Nucleus accumbens (tissue), 56 donors: ENCODE results near the gene CST8.
"Not testable (repeated sequence)": the region's sequence is repeated elsewhere in the genome, so short reads cannot be mapped to it uniquely, and the experiment has no call there.

Experiments used
- DNase-seq, 56 donors: peaks; one replicate each; lab custom pipeline; 2025; lab: John Stamatoyannopoulos, UW

Gene CST8

DNA sequence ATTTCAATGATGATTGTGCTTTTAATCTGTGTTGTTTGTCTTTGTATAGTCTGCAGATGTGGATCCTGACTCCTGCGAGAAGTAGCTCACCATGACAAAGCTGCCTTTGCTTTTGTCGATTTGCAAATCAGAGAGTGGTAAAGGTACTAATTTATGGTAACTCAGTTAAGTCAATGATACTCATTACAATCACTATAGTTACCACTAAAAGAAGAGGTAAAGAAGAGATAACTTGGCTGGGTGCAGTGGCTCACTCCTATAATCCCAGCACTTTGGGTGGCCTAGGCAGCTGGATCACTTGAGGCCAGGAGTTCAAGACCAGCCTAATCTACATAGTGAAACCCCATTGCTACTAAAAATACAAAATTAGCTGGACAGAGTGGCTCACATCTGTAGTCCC is 17.6 kb upstream of the CST8 start:
- not testable (repeated sequence) for DNase-seq

DNA sequence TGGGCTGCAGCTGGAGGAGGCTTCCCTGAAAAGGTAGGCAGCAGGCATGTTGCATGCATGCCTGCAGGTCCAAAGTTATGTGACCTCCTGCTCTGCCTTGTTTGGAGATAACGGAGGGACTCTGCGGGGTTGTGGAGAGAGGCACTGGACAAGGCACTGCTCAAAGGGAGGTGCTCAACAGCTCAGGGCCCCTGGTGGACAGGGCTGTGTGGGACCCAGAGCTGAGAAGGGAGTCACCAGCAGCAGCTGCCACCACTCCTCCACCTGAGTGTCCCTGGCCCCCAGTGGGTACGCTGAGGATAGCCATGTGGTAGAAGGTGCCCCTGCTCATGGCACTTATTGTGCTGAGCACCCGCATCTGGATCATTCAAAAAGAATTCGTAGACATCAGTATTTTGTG is 15.5 kb upstream of the CST8 start:
- DNase-seq: no peak

- DNase-seq: no peak
Measured at GRCh38 chr20:23476015-23476754, 14.7 kb upstream of the CST8 start.

DNA sequence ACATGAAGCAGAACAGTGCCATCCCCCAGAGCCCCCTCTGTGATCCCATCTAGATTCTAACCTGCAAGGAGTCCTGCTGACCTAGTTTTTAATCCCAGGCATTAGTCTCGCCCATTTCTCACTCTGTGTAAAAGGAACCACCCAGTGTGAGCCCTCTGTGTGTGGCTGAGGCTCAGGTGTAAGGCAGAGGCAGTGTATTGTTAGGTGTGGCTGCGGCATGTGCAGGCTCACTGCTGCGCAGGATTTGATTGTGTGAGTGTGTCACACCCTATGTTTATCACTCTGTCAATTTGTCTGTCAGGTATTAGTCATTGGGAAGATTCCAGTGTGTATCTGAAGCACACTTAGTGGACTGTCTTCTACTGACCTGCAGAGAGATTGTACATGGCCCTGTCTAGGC is 13.7 kb upstream of the CST8 start:
- no peak for DNase-seq

DNA sequence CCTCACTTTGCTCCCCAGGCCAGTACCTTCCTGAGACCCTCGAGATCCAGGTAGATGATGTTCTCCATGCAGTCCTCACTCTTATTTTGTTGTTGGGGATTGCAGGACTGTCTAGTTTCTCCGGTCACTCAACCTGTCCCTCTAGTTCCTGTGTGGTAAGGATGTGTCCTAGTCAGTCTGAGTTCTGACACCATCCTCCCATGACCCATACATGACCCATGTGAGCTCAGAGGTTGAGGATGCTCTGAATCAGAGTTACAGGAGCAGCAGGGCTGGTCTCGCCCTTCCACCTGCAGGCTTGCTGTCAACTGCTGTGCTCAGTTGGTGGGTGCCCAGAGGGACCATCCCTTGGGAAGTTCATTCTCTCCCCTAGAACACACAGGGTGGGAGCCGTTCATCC is 11.9 kb upstream of the CST8 start:
- DNase-seq: no peak

DNA sequence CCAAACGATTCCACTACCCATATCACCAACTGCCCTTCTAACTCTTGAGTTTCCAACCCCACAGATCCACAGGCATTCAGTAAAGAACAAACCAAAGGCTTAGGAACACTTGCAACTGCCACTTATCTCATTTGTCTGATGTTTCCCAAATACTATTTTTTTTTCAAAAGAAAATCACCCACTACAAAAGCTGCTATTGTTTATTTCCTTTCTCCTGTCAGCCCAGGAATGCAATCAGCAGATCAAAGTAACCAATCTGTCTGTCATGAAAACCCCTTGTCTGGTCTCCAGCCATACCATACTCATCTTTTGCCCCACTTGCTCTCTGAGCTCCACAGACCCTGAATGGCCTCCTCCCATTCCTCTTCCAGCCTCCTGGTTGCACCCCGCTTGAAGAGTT is 8.8 kb upstream of the CST8 start:
- DNase-seq: no peak

- DNase-seq: no peak
Measured at GRCh38 chr20:23484081-23484480, 6.8 kb upstream of the CST8 start.

DNA sequence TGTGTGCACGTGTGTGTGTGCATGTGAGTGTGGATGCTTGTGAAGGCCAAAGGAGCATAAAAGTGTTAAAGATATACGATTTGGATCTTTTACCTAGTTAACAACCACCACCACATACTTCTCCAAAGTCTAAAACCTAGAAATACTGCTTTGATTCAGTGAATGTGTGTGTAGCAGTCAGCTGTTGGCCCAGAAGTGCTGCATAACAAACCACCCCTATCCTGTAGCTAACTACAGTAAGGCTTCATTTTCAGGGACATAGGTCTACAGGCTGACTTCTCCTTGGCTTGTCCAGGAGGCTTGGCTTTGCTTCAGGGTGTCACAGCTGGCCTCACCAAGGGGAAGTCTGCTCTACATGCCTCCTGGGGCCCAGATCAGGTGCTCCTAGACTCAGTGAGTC is 2.4 kb upstream of the CST8 start:
- DNase-seq: no peak

DNA sequence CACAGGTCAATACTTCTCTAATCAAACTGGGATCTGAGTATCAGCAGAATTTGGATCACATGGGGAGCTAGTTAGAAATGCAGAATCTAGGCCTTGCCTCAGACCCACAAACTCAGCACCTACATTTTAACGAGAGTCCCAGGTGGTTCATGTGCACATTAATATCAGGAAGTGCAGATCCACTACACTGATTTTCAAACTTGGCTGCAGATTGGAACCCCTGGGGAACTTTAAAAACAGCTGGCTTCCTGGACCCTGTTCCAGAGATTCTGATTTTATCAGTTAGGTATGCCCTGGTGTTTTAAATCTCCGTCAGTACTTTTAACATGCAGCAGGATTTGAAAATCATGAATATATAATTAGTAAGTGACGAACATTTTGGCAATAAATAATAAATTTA is 1.9 kb upstream of the CST8 start:
- DNase-seq: no peak

- no peak for DNase-seq
Measured at GRCh38 chr20:23492292-23492691, 1.4 kb downstream of the CST8 start.

- DNase-seq: no peak
Measured at GRCh38 chr20:23493172-23493772, 2.4 kb downstream of the CST8 start.

DNA sequence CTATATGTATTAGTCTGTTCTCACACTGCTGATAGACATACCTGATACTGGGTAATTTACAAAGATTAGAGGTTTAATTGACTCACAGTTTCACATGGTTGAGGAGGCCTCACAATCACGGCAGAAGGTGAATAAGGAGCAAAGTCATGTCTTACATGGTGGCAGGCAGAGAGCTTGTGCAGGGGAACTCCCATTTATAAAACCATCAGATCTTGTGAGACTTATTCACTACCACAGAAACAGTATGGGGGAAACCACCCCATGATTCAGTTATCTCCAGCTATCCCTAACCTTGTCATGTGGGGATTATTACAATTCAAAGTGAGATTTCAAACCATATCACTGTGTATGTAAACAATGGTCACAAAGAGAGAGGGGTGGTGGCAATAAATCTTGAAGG is 6.6 kb downstream of the CST8 start:
- DNase-seq: no peak

DNA sequence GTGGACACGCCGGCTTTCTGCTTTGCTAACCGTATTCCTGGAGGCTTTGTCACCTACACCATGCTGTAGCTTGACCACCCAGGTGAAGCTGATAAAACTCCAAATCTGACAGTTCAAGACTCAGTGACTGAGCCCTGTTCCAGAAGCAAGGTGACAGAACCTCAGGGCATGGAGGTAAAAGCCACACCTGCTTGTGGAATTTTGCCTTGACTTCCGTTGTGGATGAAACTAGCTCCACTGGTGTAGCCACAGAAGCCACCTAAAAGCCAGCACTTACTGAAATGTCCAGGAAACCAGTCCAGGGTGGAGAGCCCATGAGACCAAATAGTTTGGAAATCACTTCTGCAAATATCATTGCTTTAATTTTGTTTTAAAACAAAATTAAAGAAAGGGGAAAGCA is 11.0 kb downstream of the CST8 start:
- no peak for DNase-seq

GRCh38 chr20:23503649-23504048 is 12.7 kb downstream of the CST8 start:
- no peak for DNase-seq

DNA sequence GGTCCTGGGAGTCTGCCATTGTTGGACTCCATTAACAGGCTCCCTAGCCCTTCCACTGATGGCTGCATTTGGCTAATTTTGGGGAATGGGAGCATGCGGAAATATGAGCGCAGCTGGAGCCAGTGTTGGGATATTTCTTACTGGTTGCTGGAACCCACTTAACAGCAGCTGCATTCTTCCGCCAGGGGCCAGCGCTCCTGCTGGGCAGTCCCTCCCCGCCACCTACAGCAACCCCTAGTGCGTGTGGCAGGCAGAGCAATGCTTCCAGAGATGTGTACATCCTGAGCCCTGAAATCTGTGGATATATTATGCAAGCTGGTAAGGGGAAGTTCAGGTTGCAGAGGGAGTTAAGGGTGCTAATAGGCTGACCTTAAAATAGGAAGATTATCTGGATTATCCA is 16.4 kb downstream of the CST8 start:
- no peak for DNase-seq

- no peak for DNase-seq
Measured at GRCh38 chr20:23508449-23509229, 17.7 kb downstream of the CST8 start.

DNA sequence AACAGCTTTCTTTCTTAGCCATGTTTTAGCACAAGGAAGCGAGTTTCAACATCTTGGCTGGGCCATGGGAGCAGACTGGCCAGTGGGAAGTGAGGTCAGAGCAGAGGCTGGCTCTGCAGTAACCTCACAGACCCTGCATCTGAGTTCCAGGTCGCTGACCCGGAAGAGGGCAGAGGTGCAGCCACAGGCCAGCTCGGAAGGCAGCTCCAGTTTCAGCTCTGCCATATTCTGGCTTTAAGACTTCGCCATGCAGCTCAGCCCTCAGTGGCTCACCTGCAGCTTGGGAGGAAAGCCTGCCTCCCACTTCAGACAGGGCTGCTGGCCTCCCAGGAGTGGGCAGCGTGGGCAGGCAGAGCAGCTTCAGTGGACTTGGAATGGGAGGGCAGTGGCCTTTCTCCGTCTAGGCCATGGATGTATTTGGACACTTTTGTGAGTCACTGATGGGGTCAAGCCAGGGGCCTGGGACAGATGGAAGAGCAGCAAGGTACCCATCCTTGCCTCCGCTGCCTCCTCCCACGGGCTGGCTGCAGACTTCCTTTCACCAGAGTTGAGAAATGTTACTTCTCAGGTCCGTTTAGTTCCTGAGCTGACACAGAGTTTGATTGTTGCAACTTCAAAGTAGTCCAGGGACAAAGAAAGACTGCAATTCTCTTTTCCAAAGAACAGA is 18.5 kb downstream of the CST8 start:
- DNase-seq: no peak

GRCh38 chr20:23510000-23510590 is 19.2 kb downstream of the CST8 start:
- DNase-seq: no peak

GRCh38 chr20:23513164-23513563 is 22.2 kb downstream of the CST8 start:
- no peak for DNase-seq

DNA sequence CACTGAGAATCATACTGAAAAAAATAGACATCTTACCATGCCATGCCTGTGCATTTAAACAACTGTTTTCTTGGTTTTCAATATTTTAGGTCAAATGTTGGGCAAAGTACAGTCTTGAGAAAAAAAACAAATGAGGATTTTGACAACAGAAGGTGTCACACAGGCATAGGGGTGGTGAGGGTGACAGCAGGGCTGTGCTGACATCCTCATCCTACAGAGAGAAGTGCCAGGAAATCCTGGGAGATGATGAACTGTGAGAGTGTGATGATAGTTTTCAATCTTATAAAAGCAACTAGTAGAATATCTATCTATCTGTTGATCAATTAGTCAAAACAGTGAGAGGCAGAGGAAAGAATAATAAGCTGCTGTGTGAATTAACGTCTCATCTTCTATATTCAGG is 23.9 kb downstream of the CST8 start:
- DNase-seq: no peak
